ENCODE measurements around the gene PTF1A.

DNA sequence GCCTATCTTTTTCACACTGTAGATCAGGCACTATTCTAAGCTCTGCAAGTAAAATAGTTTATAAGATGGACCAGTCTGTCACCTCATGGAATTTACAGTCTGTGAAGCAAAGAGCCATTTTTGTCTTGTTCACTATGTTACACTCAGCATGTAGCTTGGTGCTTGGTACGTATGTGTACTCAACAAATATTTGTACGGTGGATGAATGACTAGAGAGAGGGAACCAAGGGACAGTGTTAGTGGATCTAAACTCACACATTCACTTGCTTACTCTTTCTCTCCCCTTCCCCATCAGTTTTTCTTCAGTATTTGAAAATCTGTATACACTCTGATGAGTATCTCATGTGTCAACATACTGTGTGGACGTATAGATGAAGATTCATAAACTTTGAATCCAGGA is 45.9 kb downstream of the PTF1A start:
- TF ChIP-seq EZH2 (IDR thresholded peaks at IDR 0.05; ENCODE audit: insufficient read depth, poor library complexity, severe bottlenecking) (no peak), EZH2phosphoT487 (IDR thresholded peaks at IDR 0.05; ENCODE audit: insufficient read depth, low read depth) (no peak)
